ENCODE measurements around the gene P2RY8. TPM values are rescaled to one million over a fixed set of nuclear protein-coding genes. Genes with fewer than 3 reads are reported as not detected.

P2RY8 gene
- total and polyA plus RNA-seq, 4 donors: 0.51 to 8.3 (median 4.4) TPM

DNA sequence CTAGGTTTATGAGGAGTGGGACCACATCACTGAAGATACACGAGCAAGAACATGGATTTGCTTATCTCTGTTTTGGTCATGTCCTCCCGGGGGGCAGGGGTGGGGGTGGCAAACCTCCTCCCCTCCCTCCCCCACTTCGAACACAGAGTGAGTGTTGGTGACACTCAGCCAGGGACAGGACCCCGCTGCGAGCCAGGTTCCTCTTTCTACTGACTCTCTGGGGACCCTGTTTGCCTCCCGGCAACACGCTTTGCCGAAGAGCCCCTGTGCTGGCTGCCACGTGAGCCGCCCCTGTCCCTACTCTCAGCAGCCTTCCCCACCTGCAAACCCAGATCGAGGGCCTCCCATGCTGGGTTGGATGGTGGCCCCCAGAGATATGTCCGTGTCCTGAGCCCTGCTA lies 34.7 kb downstream of the P2RY8 start:
- Histone ChIP-seq H3K27me3 (ENCODE audit: control insufficient read depth in 3 of 3, insufficient read depth in 3 of 3, low read length in 2 of 3) (no peaks in the 10 kb centered on the region), H3K4me3 (no peak overlapping the region), H3K4me1 (ENCODE audit: control insufficient read depth in 5 of 5, insufficient read depth in 5 of 5, low read length in 5 of 5) (peaks cover 0 to 2% (median 0%) of the 10 kb centered on the region in 5 donors), H3K9me3 (ENCODE audit: control insufficient read depth in 4 of 4, insufficient read depth in 3 of 4, low read length in 3 of 4) (peaks cover 0 to 3% (median 0%) of the 10 kb centered on the region in 4 donors), H3K27ac (ENCODE audit: low read depth in 1 of 2, low read length in 1 of 2) (no peak overlapping the region), H3K9ac (ENCODE audit: insufficient read depth in 1 of 2, low read length in 2 of 2) (no peak overlapping the region), H3K36me3 (ENCODE audit: control insufficient read depth in 4 of 4, insufficient read depth in 4 of 4, low read length in 4 of 4) (no peaks in the 10 kb centered on the region)
- 31 to 65% methylated on average over 12 of the region's 12 CpGs for WGBS, 2 donors
- ATAC-seq (ENCODE audit: insufficient read depth, low FRiP score): no peak
- DNase-seq: no peak
- TF ChIP-seq CTCF (IDR thresholded peaks at IDR 0.05; ENCODE audit: control extremely low read depth, extremely low read depth): no peak

GRCh38 chrX:1500701-1501624 lies 36.0 kb downstream of the P2RY8 start:
- no peak for DNase-seq
- 71 to 74% methylated on average over 23 of the region's 23 CpGs for WGBS, 2 donors
- Histone ChIP-seq H3K4me1 (ENCODE audit: control insufficient read depth in 5 of 5, insufficient read depth in 5 of 5, low read length in 5 of 5) (peaks cover 0 to 2% (median 0%) of the 10 kb centered on the region in 5 donors), H3K9me3 (ENCODE audit: control insufficient read depth in 4 of 4, insufficient read depth in 3 of 4, low read length in 3 of 4) (no peaks in the 10 kb centered on the region), H3K4me3 (no peak overlapping the region), H3K27me3 (ENCODE audit: control insufficient read depth in 3 of 3, insufficient read depth in 3 of 3, low read length in 2 of 3) (no peaks in the 10 kb centered on the region), H3K27ac (ENCODE audit: low read depth in 1 of 2, low read length in 1 of 2) (peak overlapping the region; percentile 62 to 76), H3K9ac (ENCODE audit: insufficient read depth in 1 of 2, low read length in 2 of 2) (no peak overlapping the region), H3K36me3 (ENCODE audit: control insufficient read depth in 4 of 4, insufficient read depth in 4 of 4, low read length in 4 of 4) (no peaks in the 10 kb centered on the region)
- no peak for TF ChIP-seq CTCF (IDR thresholded peaks at IDR 0.05; ENCODE audit: control extremely low read depth, extremely low read depth)
- ATAC-seq (ENCODE audit: insufficient read depth, low FRiP score): no peak

DNA sequence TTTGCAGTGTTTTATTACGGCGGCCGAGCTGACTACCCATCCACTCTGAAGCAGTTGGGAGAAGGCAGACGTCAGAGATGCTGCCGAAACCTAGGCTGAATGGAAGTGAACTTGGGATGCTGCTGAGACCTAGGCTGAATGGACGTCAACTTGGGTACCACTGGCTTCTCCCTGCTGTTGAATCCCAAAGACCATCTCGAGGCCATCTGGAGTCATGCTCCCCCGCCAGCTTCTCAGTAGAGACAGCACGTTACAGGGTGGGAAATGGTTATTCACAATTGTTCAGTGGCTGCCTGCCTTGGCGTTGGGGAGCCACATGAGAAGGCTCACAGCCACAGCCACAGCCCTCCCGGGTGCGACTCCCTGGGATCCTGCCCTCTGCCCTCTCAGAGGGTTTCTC lies 40.9 kb downstream of the P2RY8 start:
- no peak for TF ChIP-seq CTCF (IDR thresholded peaks at IDR 0.05; ENCODE audit: control extremely low read depth, extremely low read depth)
- Histone ChIP-seq H3K27ac (ENCODE audit: low read depth in 1 of 2, low read length in 1 of 2) (no peak overlapping the region), H3K27me3 (ENCODE audit: control insufficient read depth in 3 of 3, insufficient read depth in 3 of 3, low read length in 2 of 3) (no peaks in the 10 kb centered on the region), H3K4me1 (ENCODE audit: control insufficient read depth in 5 of 5, insufficient read depth in 5 of 5, low read length in 5 of 5) (peaks cover 0 to 2% (median 0%) of the 10 kb centered on the region in 5 donors), H3K9ac (ENCODE audit: insufficient read depth in 1 of 2, low read length in 2 of 2) (no peak overlapping the region), H3K9me3 (ENCODE audit: control insufficient read depth in 4 of 4, insufficient read depth in 3 of 4, low read length in 3 of 4) (no peaks in the 10 kb centered on the region), H3K36me3 (ENCODE audit: control insufficient read depth in 4 of 4, insufficient read depth in 4 of 4, low read length in 4 of 4) (no peaks in the 10 kb centered on the region), H3K4me3 (no peak overlapping the region)
- ATAC-seq (ENCODE audit: insufficient read depth, low FRiP score) (no peak), DNase-seq (no peak)
- WGBS, 2 donors: 81 to 83% methylated on average over 12 of the region's 12 CpGs
